Measurements from ENCODE around the gene DUOX1. TPM values are rescaled to one million over a fixed set of nuclear protein-coding genes. Genes with fewer than 3 reads are reported as not detected.
A peak's percentile ranks its signal among the peaks of the same experiment; 100 is the strongest.

Gene DUOX1
- total and polyA plus RNA-seq, 9 of the 15 experiments (the other 6 are each of a cell fraction or from before 2014, with no cell fraction given): 0.01 to 0.22 (median 0.01) TPM; not detected in 6

GRCh38 chr15:45200001-45200798, 70.4 kb downstream of the DUOX1 start (continued):
- TF ChIP-seq CEBPZ (IDR thresholded peaks at IDR 0.05; ENCODE audit: borderline replicate concordance, low read depth, low read length): no peak
- 0 out of 2 replicates have a peak, but pooled peaks have one; percentile 13 for TF ChIP-seq SMARCE1 (IDR thresholded peaks at IDR 0.05)
- no peak for TF ChIP-seq NFXL1 (CRISPR knock-in tag; IDR thresholded peaks at IDR 0.05)
- TF ChIP-seq MBD2 (IDR thresholded peaks at IDR 0.05; ENCODE audit: borderline replicate concordance, low read depth): no peak
- peak; percentile 81 for TF ChIP-seq POLR3G (IDR thresholded peaks at IDR 0.05; ENCODE audit: extremely low read depth, insufficient read length, insufficient replicate concordance)
- no peak for TF ChIP-seq EZH2 (IDR thresholded peaks at IDR 0.05; ENCODE audit: borderline replicate concordance, low read depth, low read length)
- no peak for TF ChIP-seq ZNF583 (CRISPR knock-in tag; IDR thresholded peaks at IDR 0.05)
- no peak for TF ChIP-seq PCBP1 (IDR thresholded peaks at IDR 0.05; ENCODE audit: low read depth, low read length, poor library complexity, severe bottlenecking)
- TF ChIP-seq ZNF780A (CRISPR knock-in tag; IDR thresholded peaks at IDR 0.05): no peak
- no peak for TF ChIP-seq PHTF2 (CRISPR knock-in tag; IDR thresholded peaks at IDR 0.05)
- peak; percentile 56; the same call in 1 of the 2 replicates for TF ChIP-seq VEZF1 (CRISPR knock-in tag; IDR thresholded peaks at IDR 0.05)
- no peak for TF ChIP-seq ZNF395 (CRISPR knock-in tag; IDR thresholded peaks at IDR 0.05)
- no peak for TF ChIP-seq ZMIZ1 (IDR thresholded peaks at IDR 0.05; ENCODE audit: low read depth in 2 of 2, low read length in 2 of 2)
- TF ChIP-seq GTF2E2 (tag; IDR thresholded peaks at IDR 0.05): no peak
- peak; percentile 22; the same call in 1 of the 2 replicates for TF ChIP-seq ZNF239 (CRISPR knock-in tag; IDR thresholded peaks at IDR 0.05)
